Neutrophil (primary cell): ENCODE results near the gene SMARCAL1.

Experiments
- H3K27ac ChIP-seq: fragments of 200-600 bp; sonication (generic); 2 replicates; pipeline ENCODE4 v1.5.1; 2016; ENCODE audit warnings: mild to moderate bottlenecking, moderate library complexity
- H3K27me3 ChIP-seq: fragments of 200-600 bp; sonication (generic); 2 replicates; pipeline ENCODE4 v1.6.0; 2016; ENCODE audit warnings: mild to moderate bottlenecking
- H3K36me3 ChIP-seq: fragments of 200-600 bp; sonication (generic); 2 replicates; pipeline ENCODE4 v1.5.1; 2017
- H3K4me1 ChIP-seq, 2 experiments: fragments of 200-600 bp in 1 of 2; sonication (generic) in 1 of 2; 1 replicate in 1 of 2; 2 replicates in 1 of 2; pipeline versions ENCODE4 v1.5.1 to v1.6.1; 2013 to 2016; ENCODE audit warnings: low read depth in 1 of 2, low read length in 1 of 2, mild to moderate bottlenecking in 1 of 2, moderate library complexity in 1 of 2; ENCODE audit not compliant: control insufficient read depth in 1 of 2, insufficient read depth in 1 of 2
- H3K4me3 ChIP-seq, 2 experiments: fragments of 200-600 bp in 1 of 2; sonication (generic) in 1 of 2; 1 replicate in 1 of 2; 2 replicates in 1 of 2; pipeline ENCODE4 v1.5.1; 2013 to 2016; ENCODE audit warnings: low read depth in 1 of 2, low read length in 1 of 2, mild to moderate bottlenecking in 1 of 2, moderate library complexity in 1 of 2
- H3K9me3 ChIP-seq: fragments of 200-600 bp; sonication (generic); 2 replicates; pipeline ENCODE4 v1.5.1; 2016
- TF ChIP-seq, protein P1 (sequence below): fragments of 200-600 bp; sonication (generic); IDR thresholded peaks from 2 replicates; pipeline ENCODE4 v1.5.1; 2016; ENCODE audit warnings: antibody characterized with exemption

SMARCAL1 gene

DNA sequence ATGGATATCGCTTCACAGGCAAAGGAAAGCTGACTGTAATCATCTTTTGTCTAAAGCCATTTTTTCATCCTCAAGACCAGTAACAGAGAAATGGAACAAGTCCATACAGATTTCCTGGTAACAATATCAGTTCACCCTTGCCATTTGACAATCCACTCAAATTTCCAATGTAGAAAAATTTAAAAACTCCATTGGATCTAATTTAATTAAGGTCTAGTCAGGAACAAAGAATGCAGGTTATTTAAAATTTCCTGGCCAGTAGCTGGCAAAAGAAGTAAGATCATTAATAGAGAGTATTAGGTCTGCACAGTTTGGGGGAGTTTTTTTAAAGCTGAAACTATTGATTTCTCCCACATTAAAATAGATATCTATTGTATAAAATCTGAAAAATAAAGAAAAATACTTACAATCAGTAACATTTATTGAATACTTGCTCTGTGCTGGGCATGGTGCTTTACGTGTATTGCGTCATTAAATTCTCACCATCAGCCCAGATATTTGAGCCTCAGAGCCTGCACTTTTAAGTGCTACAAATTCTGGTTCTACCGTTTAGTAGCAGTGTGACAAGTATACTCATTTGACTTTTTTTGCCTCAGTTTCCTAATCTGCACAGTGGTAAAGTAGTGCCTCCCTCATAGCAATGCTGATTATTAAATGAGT lies 41.8 kb downstream of the SMARCAL1 start:
- H3K4me3 ChIP-seq: no peak overlapping the region
- TF ChIP-seq, protein P1, sequence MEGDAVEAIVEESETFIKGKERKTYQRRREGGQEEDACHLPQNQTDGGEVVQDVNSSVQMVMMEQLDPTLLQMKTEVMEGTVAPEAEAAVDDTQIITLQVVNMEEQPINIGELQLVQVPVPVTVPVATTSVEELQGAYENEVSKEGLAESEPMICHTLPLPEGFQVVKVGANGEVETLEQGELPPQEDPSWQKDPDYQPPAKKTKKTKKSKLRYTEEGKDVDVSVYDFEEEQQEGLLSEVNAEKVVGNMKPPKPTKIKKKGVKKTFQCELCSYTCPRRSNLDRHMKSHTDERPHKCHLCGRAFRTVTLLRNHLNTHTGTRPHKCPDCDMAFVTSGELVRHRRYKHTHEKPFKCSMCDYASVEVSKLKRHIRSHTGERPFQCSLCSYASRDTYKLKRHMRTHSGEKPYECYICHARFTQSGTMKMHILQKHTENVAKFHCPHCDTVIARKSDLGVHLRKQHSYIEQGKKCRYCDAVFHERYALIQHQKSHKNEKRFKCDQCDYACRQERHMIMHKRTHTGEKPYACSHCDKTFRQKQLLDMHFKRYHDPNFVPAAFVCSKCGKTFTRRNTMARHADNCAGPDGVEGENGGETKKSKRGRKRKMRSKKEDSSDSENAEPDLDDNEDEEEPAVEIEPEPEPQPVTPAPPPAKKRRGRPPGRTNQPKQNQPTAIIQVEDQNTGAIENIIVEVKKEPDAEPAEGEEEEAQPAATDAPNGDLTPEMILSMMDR: no peak
- no peaks in the 10 kb centered on the region for H3K4me1 ChIP-seq
- H3K27me3 ChIP-seq: no peaks in the 10 kb centered on the region
- H3K9me3 ChIP-seq: no peaks in the 10 kb centered on the region
- H3K27ac ChIP-seq: no peak overlapping the region
- H3K36me3 ChIP-seq: peaks cover 50% of the 10 kb centered on the region

DNA sequence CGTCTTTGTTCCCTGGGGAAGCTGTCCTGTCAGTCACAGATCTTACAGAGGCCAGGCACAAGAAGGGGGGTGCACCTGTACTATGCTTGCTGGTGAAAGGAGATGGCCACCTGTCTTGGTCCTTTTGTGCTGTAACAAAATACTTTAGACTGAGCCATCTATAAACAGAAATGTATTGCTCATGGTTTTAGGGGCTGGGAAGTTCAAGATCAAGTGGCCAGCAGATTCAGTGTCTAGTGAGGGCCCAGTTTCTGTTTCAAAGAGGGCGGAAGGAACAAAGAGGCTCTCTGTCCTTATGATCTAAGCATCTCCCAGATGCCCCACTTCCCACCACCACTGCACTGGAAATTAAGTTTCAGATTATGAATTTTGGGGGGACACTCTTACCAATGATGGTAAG lies 50.9 kb downstream of the SMARCAL1 start:
- H3K4me1 ChIP-seq: no peaks in the 10 kb centered on the region
- H3K36me3 ChIP-seq: peaks cover 20% of the 10 kb centered on the region
- no peaks in the 10 kb centered on the region for H3K27me3 ChIP-seq
- H3K9me3 ChIP-seq: no peaks in the 10 kb centered on the region
- TF ChIP-seq, protein P1: no peak
- no peak overlapping the region for H3K4me3 ChIP-seq
- H3K27ac ChIP-seq: no peak overlapping the region

DNA sequence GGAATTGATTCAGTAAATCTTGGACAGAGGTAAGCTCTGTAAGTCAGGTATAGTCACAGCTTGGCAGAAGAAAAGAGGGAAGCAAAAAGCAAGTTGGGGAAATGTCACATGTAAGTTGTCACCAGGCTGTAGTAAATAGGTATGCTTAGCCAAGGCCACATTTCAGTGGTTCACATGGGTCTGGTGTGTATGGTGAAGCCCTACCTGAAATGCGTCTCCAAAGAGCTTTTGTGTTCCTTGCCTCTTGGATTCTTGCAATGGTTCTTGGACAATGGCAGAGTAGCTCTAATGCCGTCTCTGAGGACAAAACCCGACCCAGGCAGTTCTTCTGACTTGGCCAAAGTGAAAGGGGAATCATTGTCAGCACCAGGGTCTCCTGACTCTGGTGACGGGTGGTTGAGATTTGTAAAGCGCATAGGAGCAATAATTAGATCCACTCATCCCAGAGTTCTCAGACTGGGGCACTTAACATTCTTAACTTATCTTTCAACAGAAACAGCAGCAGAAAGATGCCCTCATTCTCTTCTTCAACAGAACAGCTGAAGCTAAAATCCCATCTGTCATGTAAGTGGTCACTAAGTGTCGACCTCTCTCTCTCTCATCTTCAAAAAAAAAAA lies 51.9 kb downstream of the SMARCAL1 start:
- TF ChIP-seq, protein P1: no peak
- Histone ChIP-seq H3K36me3 (peaks cover 23% of the 10 kb centered on the region), H3K27me3 (no peaks in the 10 kb centered on the region), H3K9me3 (no peaks in the 10 kb centered on the region), H3K27ac (no peak overlapping the region), H3K4me3 (no peak overlapping the region), H3K4me1 (no peaks in the 10 kb centered on the region)

DNA sequence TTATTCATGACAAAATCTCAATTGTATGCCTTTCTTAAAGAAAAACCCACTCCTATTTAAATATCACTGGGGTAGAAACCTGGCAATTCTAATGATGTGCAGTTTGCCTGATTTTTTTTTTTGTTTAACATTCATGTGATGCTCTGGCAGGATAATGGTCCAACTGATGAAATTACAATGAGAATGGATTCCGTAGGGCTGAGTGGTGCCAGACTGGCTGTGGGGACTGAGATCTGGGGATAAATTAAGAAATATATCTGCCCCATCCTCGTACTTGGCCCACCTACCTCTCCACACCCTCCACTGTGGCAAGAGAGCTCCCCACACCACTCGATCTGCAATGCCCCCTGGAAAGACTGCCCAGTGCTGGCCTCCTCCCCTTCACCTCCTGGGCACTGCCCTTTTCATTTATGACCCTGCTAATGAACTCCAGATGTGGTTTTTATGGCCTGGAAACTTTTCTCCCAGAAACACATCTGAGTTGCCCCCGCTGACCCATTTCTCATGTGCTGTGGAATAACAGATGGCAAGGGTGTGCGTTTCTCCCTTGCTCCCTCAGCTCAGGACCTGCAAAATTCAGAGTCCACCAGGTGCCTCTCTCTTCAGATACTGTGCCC lies 53.4 kb downstream of the SMARCAL1 start:
- Histone ChIP-seq H3K4me3 (no peak overlapping the region), H3K9me3 (no peaks in the 10 kb centered on the region), H3K27me3 (no peaks in the 10 kb centered on the region), H3K27ac (no peak overlapping the region), H3K4me1 (no peaks in the 10 kb centered on the region), H3K36me3 (peaks cover 23% of the 10 kb centered on the region)
- TF ChIP-seq, protein P1: no peak

DNA sequence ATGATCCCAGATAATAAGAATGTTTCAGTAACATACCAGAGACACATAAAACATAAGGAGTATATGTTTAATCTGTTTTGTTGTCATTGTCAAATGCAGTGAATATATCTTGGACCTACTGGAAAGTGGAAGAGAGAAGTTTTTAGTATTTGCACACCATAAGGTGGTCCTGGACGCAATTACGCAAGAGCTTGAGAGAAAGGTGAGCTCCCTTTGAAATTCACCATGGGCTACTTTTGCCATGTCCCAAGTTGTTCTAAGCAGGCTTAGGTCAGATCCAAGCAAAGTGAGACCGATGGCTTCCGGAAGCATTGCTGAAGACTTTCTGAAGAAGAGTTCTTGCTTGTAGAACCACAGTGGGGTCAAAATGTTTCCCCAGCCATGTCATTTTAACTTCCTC lies 55.6 kb downstream of the SMARCAL1 start:
- no peaks in the 10 kb centered on the region for H3K9me3 ChIP-seq
- TF ChIP-seq, protein P1: no peak
- H3K36me3 ChIP-seq: peaks cover 30% of the 10 kb centered on the region

More for the DNA sequence above, 55.6 kb downstream of the SMARCAL1 start:
- Histone ChIP-seq H3K4me1 (no peaks in the 10 kb centered on the region), H3K27me3 (no peaks in the 10 kb centered on the region), H3K27ac (no peak overlapping the region), H3K4me3 (no peak overlapping the region)
